GM12878 (cell line): ENCODE measurements around the gene POLR3E. TPM values are rescaled to one million over a fixed set of nuclear protein-coding genes. Genes with fewer than 3 reads are reported as not detected.
A peak's percentile ranks its signal among the peaks of the same experiment; 100 is the strongest.

Experiments used
- EZH2 ChIP-seq: IDR thresholded peaks from 2 replicates; pipeline ENCODE4 v1.6.1; 2012; ENCODE audit warnings: low read depth, mild to moderate bottlenecking, control low read depth, inconsistent platforms, low read length, borderline replicate concordance; ENCODE audit not compliant: control insufficient read depth
- KLF5 ChIP-seq: fragments of 450-650 bp; IDR thresholded peaks from 2 replicates; pipeline ENCODE4 v1.6.1; 2014; ENCODE audit warnings: mild to moderate bottlenecking; ENCODE audit not compliant: partially characterized antibody
- MEF2B ChIP-seq: fragments of 450-650 bp; IDR thresholded peaks from 2 replicates; pipeline ENCODE4 v1.6.1; 2018; ENCODE audit warnings: mild to moderate bottlenecking, moderate library complexity; ENCODE audit not compliant: partially characterized antibody, poor library complexity, severe bottlenecking
- MTA2 ChIP-seq: fragments of 450-650 bp; IDR thresholded peaks from 2 replicates; pipeline ENCODE4 v1.6.1; 2016; ENCODE audit warnings: low read depth, mild to moderate bottlenecking, moderate library complexity
- NRF1 ChIP-seq: conservative IDR thresholded peaks from 2 replicates; pipeline ENCODE4 v1.6.1; 2011; ENCODE audit warnings: mild to moderate bottlenecking, low read depth, low read length, improper control_type of control experiment
- RAD51 ChIP-seq: fragments of 450-650 bp; IDR thresholded peaks from 2 replicates; pipeline ENCODE4 v1.6.1; 2016; ENCODE audit warnings: moderate library complexity, mild to moderate bottlenecking, inconsistent platforms
- RELA ChIP-seq: fragments of 450-650 bp; IDR thresholded peaks from 2 replicates; pipeline ENCODE4 v1.8.0; 2014; ENCODE audit warnings: borderline replicate concordance; ENCODE audit not compliant: partially characterized antibody
- SMAD1 ChIP-seq: fragments of 450-650 bp; IDR thresholded peaks from 2 replicates; pipeline ENCODE4 v1.6.1; 2018; ENCODE audit warnings: mild to moderate bottlenecking, low read depth; ENCODE audit not compliant: partially characterized antibody
- STAT3 ChIP-seq: IDR thresholded peaks from 2 replicates; pipeline ENCODE4 v1.6.1; 2011; ENCODE audit warnings: low read depth, low read length, improper control_type of control experiment
- ZNF207 ChIP-seq: fragments of 450-650 bp; IDR thresholded peaks from 2 replicates; pipeline ENCODE4 v1.6.1; 2014; ENCODE audit warnings: antibody characterized with exemption, mild to moderate bottlenecking, borderline replicate concordance
- ZZZ3 ChIP-seq: IDR thresholded peaks from 2 replicates; pipeline ENCODE4 v1.6.1; 2011; ENCODE audit warnings: low read depth; ENCODE audit not compliant: control insufficient read depth, insufficient read length
- polyA plus RNA-seq, 11 experiments: library from polyadenylated mRNA; depleted of rRNA in 4 of 11; unstranded in 6 of 11; stranded (reverse) in 5 of 11; fragments of >200 nt; fragmentation: Nextera tagmentation in 4 of 11; fragmentation: Illumina TruSeq in 1 of 11; extraction: Ambion mirVana in 4 of 11; extraction: Trizol in 1 of 11; gene quantifications; 1 replicate in 1 of 11; 2 replicates in 10 of 11; pipeline versions ENCODE4 v1.2.1 to v1.2.3, GENCODE V29; 2011 to 2016; ENCODE audit warnings: inconsistent platforms in 2 of 11, missing spikeins in 2 of 11, low read depth in 1 of 11
- total RNA-seq, 4 experiments: library from RNA; depleted of rRNA in 3 of 4; stranded (reverse); fragments of >200 nt in 3 of 4; fragmentation: Illumina TruSeq in 1 of 4; extraction: Trizol in 1 of 4; gene quantifications; 2 replicates each; pipeline versions ENCODE4 v1.2.1 to v1.2.3, GENCODE V29; 2013 to 2021
- TF ChIP-seq, protein P1 (sequence below): fragments of 450-650 bp; formaldehyde crosslinking; IDR thresholded peaks from 2 replicates; pipeline ENCODE4 v1.5.0; 2022; ENCODE audit warnings: mild to moderate bottlenecking, missing genetic modification characterization
- TF ChIP-seq, protein P2 (sequence below): IDR thresholded peaks from 2 replicates; pipeline ENCODE4 v1.6.1; 2012; ENCODE audit warnings: mild to moderate bottlenecking, low read depth, low read length
- TF ChIP-seq, protein P3 (sequence below): fragments of 450-650 bp; IDR thresholded peaks from 2 replicates; pipeline ENCODE4 v1.6.1; 2018; ENCODE audit warnings: borderline replicate concordance, mild to moderate bottlenecking; ENCODE audit not compliant: partially characterized antibody
- TF ChIP-seq, protein P4 (sequence below): fragments of 450-650 bp; IDR thresholded peaks from 2 replicates; pipeline ENCODE4 v1.6.1; 2017; ENCODE audit warnings: low read depth, mild to moderate bottlenecking, moderate library complexity
- TF ChIP-seq, protein P5 (sequence below): fragments of 450-650 bp; IDR thresholded peaks from 2 replicates; pipeline ENCODE4 v1.6.1; 2017; ENCODE audit warnings: mild to moderate bottlenecking, low read depth, inconsistent platforms; ENCODE audit not compliant: poor library complexity, severe bottlenecking

Gene POLR3E
- total and polyA plus RNA-seq, 10 of the 15 experiments (the other 5 are each of a cell fraction or from before 2014, with no cell fraction given), result 11.1 to 79.5 (median 39.7) TPM

DNA sequence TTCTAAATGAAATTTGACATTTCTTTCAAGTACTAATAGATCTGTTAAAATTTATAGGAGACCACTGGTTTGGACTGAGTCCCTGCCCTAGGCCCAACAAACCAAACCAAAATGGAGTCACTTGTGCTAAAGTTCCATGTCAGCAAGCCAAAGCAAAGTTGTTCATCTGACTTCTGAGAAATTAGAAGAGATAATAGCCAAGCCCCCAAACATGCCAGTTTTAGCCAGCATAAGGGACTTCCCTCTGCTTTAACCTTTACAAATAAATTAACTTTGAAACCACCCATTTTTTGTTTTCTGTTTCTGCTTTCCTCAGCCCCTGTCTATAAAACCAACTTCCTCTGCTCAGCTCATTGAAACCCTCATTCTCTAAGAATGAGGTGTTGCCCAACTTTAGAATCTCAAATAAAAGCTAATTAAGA, 58.3 kb downstream of the POLR3E start (continued):
- TF ChIP-seq, protein P1, sequence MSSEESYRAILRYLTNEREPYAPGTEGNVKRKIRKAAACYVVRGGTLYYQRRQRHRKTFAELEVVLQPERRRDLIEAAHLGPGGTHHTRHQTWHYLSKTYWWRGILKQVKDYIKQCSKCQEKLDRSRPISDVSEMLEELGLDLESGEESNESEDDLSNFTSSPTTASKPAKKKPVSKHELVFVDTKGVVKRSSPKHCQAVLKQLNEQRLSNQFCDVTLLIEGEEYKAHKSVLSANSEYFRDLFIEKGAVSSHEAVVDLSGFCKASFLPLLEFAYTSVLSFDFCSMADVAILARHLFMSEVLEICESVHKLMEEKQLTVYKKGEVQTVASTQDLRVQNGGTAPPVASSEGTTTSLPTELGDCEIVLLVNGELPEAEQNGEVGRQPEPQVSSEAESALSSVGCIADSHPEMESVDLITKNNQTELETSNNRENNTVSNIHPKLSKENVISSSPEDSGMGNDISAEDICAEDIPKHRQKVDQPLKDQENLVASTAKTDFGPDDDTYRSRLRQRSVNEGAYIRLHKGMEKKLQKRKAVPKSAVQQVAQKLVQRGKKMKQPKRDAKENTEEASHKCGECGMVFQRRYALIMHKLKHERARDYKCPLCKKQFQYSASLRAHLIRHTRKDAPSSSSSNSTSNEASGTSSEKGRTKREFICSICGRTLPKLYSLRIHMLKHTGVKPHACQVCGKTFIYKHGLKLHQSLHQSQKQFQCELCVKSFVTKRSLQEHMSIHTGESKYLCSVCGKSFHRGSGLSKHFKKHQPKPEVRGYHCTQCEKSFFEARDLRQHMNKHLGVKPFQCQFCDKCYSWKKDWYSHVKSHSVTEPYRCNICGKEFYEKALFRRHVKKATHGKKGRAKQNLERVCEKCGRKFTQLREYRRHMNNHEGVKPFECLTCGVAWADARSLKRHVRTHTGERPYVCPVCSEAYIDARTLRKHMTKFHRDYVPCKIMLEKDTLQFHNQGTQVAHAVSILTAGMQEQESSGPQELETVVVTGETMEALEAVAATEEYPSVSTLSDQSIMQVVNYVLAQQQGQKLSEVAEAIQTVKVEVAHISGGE, result peak; percentile 60
- TF ChIP-seq NRF1 (no peak), MEF2B (peak; percentile 84), ZZZ3 (no peak), MTA2 (peak; percentile 81), RELA (peak; percentile 80), SMAD1 (no peak), EZH2 (no peak), RAD51 (peak; percentile 34; the same call in 1 of the 2 replicates), STAT3 (peak; percentile 85; the same call in 1 of the 2 replicates), KLF5 (no peak), ZNF207 (0 out of 2 replicates have a peak, but pooled peaks have one; percentile 47)
- TF ChIP-seq, protein P2, sequence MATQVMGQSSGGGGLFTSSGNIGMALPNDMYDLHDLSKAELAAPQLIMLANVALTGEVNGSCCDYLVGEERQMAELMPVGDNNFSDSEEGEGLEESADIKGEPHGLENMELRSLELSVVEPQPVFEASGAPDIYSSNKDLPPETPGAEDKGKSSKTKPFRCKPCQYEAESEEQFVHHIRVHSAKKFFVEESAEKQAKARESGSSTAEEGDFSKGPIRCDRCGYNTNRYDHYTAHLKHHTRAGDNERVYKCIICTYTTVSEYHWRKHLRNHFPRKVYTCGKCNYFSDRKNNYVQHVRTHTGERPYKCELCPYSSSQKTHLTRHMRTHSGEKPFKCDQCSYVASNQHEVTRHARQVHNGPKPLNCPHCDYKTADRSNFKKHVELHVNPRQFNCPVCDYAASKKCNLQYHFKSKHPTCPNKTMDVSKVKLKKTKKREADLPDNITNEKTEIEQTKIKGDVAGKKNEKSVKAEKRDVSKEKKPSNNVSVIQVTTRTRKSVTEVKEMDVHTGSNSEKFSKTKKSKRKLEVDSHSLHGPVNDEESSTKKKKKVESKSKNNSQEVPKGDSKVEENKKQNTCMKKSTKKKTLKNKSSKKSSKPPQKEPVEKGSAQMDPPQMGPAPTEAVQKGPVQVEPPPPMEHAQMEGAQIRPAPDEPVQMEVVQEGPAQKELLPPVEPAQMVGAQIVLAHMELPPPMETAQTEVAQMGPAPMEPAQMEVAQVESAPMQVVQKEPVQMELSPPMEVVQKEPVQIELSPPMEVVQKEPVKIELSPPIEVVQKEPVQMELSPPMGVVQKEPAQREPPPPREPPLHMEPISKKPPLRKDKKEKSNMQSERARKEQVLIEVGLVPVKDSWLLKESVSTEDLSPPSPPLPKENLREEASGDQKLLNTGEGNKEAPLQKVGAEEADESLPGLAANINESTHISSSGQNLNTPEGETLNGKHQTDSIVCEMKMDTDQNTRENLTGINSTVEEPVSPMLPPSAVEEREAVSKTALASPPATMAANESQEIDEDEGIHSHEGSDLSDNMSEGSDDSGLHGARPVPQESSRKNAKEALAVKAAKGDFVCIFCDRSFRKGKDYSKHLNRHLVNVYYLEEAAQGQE, result no peak
- TF ChIP-seq, protein P3, sequence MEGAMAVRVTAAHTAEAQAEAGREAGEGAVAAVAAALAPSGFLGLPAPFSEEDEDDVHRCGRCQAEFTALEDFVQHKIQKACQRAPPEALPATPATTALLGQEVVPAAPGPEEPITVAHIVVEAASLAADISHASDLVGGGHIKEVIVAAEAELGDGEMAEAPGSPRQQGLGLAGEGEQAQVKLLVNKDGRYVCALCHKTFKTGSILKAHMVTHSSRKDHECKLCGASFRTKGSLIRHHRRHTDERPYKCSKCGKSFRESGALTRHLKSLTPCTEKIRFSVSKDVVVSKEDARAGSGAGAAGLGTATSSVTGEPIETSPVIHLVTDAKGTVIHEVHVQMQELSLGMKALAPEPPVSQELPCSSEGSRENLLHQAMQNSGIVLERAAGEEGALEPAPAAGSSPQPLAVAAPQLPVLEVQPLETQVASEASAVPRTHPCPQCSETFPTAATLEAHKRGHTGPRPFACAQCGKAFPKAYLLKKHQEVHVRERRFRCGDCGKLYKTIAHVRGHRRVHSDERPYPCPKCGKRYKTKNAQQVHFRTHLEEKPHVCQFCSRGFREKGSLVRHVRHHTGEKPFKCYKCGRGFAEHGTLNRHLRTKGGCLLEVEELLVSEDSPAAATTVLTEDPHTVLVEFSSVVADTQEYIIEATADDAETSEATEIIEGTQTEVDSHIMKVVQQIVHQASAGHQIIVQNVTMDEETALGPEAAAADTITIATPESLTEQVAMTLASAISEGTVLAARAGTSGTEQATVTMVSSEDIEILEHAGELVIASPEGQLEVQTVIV, result peak; percentile 28
- TF ChIP-seq, protein P4, sequence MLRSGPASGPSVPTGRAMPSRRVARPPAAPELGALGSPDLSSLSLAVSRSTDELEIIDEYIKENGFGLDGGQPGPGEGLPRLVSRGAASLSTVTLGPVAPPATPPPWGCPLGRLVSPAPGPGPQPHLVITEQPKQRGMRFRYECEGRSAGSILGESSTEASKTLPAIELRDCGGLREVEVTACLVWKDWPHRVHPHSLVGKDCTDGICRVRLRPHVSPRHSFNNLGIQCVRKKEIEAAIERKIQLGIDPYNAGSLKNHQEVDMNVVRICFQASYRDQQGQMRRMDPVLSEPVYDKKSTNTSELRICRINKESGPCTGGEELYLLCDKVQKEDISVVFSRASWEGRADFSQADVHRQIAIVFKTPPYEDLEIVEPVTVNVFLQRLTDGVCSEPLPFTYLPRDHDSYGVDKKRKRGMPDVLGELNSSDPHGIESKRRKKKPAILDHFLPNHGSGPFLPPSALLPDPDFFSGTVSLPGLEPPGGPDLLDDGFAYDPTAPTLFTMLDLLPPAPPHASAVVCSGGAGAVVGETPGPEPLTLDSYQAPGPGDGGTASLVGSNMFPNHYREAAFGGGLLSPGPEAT, result peak; percentile 61; the same call in 1 of the 2 replicates
- TF ChIP-seq, protein P5, sequence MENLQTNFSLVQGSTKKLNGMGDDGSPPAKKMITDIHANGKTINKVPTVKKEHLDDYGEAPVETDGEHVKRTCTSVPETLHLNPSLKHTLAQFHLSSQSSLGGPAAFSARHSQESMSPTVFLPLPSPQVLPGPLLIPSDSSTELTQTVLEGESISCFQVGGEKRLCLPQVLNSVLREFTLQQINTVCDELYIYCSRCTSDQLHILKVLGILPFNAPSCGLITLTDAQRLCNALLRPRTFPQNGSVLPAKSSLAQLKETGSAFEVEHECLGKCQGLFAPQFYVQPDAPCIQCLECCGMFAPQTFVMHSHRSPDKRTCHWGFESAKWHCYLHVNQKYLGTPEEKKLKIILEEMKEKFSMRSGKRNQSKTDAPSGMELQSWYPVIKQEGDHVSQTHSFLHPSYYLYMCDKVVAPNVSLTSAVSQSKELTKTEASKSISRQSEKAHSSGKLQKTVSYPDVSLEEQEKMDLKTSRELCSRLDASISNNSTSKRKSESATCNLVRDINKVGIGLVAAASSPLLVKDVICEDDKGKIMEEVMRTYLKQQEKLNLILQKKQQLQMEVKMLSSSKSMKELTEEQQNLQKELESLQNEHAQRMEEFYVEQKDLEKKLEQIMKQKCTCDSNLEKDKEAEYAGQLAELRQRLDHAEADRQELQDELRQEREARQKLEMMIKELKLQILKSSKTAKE, result peak; percentile 33
